Trophoblast cell (in vitro differentiated cells and primary cell): ENCODE measurements around the gene BACH2.
A peak's percentile ranks its signal among the peaks of the same experiment; 100 is the strongest.

Experiments used
- DNase-seq, 2 donors: peaks; one replicate each; pipeline ENCODE4 v3.0.0-alpha.2; 2016
- H2AFZ ChIP-seq: 2 replicates; pipeline ENCODE4 v1.6.1; 2013; ENCODE audit warnings: low read length, moderate library complexity, mild to moderate bottlenecking; ENCODE audit not compliant: insufficient read depth, poor library complexity
- H2AK5ac ChIP-seq: 2 replicates; pipeline ENCODE4 v1.6.1; 2013; ENCODE audit warnings: mild to moderate bottlenecking, low read length
- H2BK120ac ChIP-seq: 2 replicates; pipeline ENCODE4 v1.6.1; 2013; ENCODE audit warnings: low read length, mild to moderate bottlenecking, moderate library complexity; ENCODE audit not compliant: insufficient read depth, poor library complexity
- H2BK12ac ChIP-seq: 2 replicates; pipeline ENCODE4 v1.6.1; 2013; ENCODE audit warnings: mild to moderate bottlenecking, low read length, moderate library complexity
- H2BK5ac ChIP-seq: 2 replicates; pipeline ENCODE4 v1.6.1; 2013; ENCODE audit warnings: low read length, low read depth, moderate library complexity, mild to moderate bottlenecking; ENCODE audit not compliant: poor library complexity
- H3K14ac ChIP-seq: 2 replicates; pipeline ENCODE4 v1.6.1; 2013; ENCODE audit warnings: mild to moderate bottlenecking, low read length
- H3K18ac ChIP-seq: 2 replicates; pipeline ENCODE4 v1.6.1; 2013; ENCODE audit warnings: mild to moderate bottlenecking, low read length
- H3K23ac ChIP-seq: 2 replicates; pipeline ENCODE4 v1.6.1; 2013; ENCODE audit warnings: low read length
- H3K27ac ChIP-seq: 2 replicates; pipeline ENCODE4 v1.5.1; 2013; ENCODE audit warnings: low read depth, mild to moderate bottlenecking, inconsistent platforms, low read length, moderate library complexity
- H3K27me3 ChIP-seq: 2 replicates; pipeline ENCODE4 v1.6.1; 2013; ENCODE audit warnings: inconsistent platforms, mild to moderate bottlenecking, low read length, moderate library complexity; ENCODE audit not compliant: insufficient read depth
- H3K36me3 ChIP-seq, 2 experiments: 1 replicate in 1 of 2; 2 replicates in 1 of 2; pipeline ENCODE4 v1.6.1; 2013; ENCODE audit warnings: low read length in 2 of 2, mild to moderate bottlenecking in 2 of 2, moderate library complexity in 1 of 2; ENCODE audit not compliant: insufficient read depth in 2 of 2, control insufficient read depth in 1 of 2
- H3K4ac ChIP-seq: 2 replicates; pipeline ENCODE4 v1.6.1; 2013; ENCODE audit warnings: low read depth, mild to moderate bottlenecking, low read length, moderate library complexity
- H3K4me1 ChIP-seq, 2 experiments: 1 replicate in 1 of 2; 2 replicates in 1 of 2; pipeline ENCODE4 v1.6.1; 2013; ENCODE audit warnings: low read length in 2 of 2, mild to moderate bottlenecking in 2 of 2, moderate library complexity in 1 of 2; ENCODE audit not compliant: insufficient read depth in 2 of 2, control insufficient read depth in 1 of 2
- H3K4me2 ChIP-seq: 2 replicates; pipeline ENCODE4 v1.6.1; 2013; ENCODE audit warnings: inconsistent platforms, mild to moderate bottlenecking, low read length, moderate library complexity
- H3K4me3 ChIP-seq: 2 replicates; pipeline ENCODE4 v1.5.1; 2013; ENCODE audit warnings: mild to moderate bottlenecking, low read depth, low read length, inconsistent platforms
- H3K79me1 ChIP-seq: one replicate; pipeline ENCODE4 v1.6.1; 2013; ENCODE audit warnings: low read length
- H3K79me2 ChIP-seq: 2 replicates; pipeline ENCODE4 v1.6.1; 2013; ENCODE audit warnings: low read length, mild to moderate bottlenecking; ENCODE audit not compliant: control insufficient read depth, insufficient read depth, poor library complexity
- H3K9ac ChIP-seq: 2 replicates; pipeline ENCODE4 v1.6.1; 2013; ENCODE audit warnings: mild to moderate bottlenecking, low read length
- H3K9me3 ChIP-seq: 2 replicates; pipeline ENCODE4 v1.6.1; 2013; ENCODE audit warnings: low read depth, mild to moderate bottlenecking, control low read depth, inconsistent platforms, low read length; ENCODE audit not compliant: insufficient read depth
- H4K12ac ChIP-seq: 2 replicates; pipeline ENCODE4 v1.6.1; 2013; ENCODE audit warnings: low read depth, mild to moderate bottlenecking, low read length, moderate library complexity
- H4K8ac ChIP-seq: 2 replicates; pipeline ENCODE4 v1.6.1; 2013; ENCODE audit warnings: low read depth, mild to moderate bottlenecking, low read length, moderate library complexity
- H4K91ac ChIP-seq: one replicate; pipeline ENCODE4 v1.6.1; 2013; ENCODE audit warnings: low read depth, mild to moderate bottlenecking, low read length, moderate library complexity
- WGBS: extraction: QIAGEN DNeasy Blood & Tissue Kit; methylation state at CpG from one replicate; pipeline ENCODE4 v1.1.7; 2013; ENCODE audit warnings: missing lambda C conversion rate; ENCODE audit not compliant: insufficient read length, insufficient coverage; ENCODE audit errors: extremely low coverage; 5-methylcytosine and 5-hydroxymethylcytosine counted together

BACH2 gene

GRCh38 chr6:90005048-90005827 is 291.4 kb downstream of the BACH2 start:
- Histone ChIP-seq H3K36me3 (peaks cover 2 to 6% of the 10 kb centered on the region in 2 experiments), H4K12ac (no peak overlapping the region), H3K27ac (no peak overlapping the region), H3K14ac (no peak overlapping the region), H3K79me2 (peaks cover 2% of the 10 kb centered on the region), H2AFZ (no peak overlapping the region), H3K4ac (no peak overlapping the region), H4K8ac (no peak overlapping the region), H4K91ac (no peak overlapping the region), H3K4me2 (no peak overlapping the region), H3K9me3 (peaks cover 2% of the 10 kb centered on the region), H3K27me3 (no peaks in the 10 kb centered on the region), H3K18ac (no peak overlapping the region), H3K9ac (no peak overlapping the region), H2AK5ac (no peak overlapping the region), H2BK5ac (no peak overlapping the region), H3K4me3 (no peak overlapping the region), H3K4me1 (peaks cover 0 to 2% of the 10 kb centered on the region in 2 experiments), H2BK120ac (no peak overlapping the region), H3K23ac (no peak overlapping the region), H3K79me1 (peaks cover 2% of the 10 kb centered on the region), H2BK12ac (no peak overlapping the region)
- DNase-seq = no peak
- WGBS = no CpG with 5 or more reads among the region's 9 CpGs

- Histone ChIP-seq H3K9me3 (peaks cover 2% of the 10 kb centered on the region), H3K18ac (no peak overlapping the region), H4K91ac (no peak overlapping the region), H2BK12ac (peak overlapping the region; percentile 6), H3K79me2 (peaks cover 2% of the 10 kb centered on the region), H3K4me3 (no peak overlapping the region), H2BK5ac (no peak overlapping the region), H2BK120ac (no peak overlapping the region), H3K9ac (no peak overlapping the region), H3K27me3 (no peaks in the 10 kb centered on the region), H3K27ac (no peak overlapping the region), H3K14ac (no peak overlapping the region), H2AK5ac (no peak overlapping the region), H3K23ac (no peak overlapping the region), H3K4ac (no peak overlapping the region), H3K4me2 (no peak overlapping the region), H3K4me1 (peaks cover 0 to 2% of the 10 kb centered on the region in 2 experiments), H4K8ac (no peak overlapping the region), H4K12ac (no peak overlapping the region), H2AFZ (no peak overlapping the region), H3K79me1 (peaks cover 2% of the 10 kb centered on the region), H3K36me3 (peaks cover 2 to 6% of the 10 kb centered on the region in 2 experiments)
- no peak for DNase-seq
- WGBS = no CpG with 5 or more reads among the region's 5 CpGs
Observed at GRCh38 chr6:90004511-90004910, 292.1 kb downstream of the BACH2 start.

DNA sequence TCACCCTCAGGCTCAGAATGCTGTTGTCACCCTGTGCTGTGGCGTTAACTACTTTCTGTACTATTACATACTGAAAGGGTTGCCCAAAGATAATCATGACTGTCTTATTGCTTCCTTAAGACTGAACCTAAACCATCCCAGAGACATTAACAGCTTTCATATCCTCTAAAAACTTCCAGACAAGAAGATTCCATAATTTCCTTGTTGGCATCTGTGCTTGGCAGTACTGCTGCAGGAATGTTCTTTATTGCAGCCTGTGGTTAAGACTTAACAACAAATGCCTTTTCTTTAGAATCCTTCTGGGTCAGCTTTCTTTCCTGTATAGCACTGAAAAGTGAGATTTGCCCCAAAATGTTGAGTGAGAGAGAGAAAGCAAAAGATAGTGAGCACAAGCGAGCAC is 292.7 kb downstream of the BACH2 start:
- no peak overlapping the region for H2AFZ ChIP-seq
- no peak overlapping the region for H3K27ac ChIP-seq
- WGBS = no CpG with 5 or more reads among the region's 2 CpGs
- H3K4me1 ChIP-seq = peaks cover 0 to 2% of the 10 kb centered on the region in 2 experiments
- H3K36me3 ChIP-seq = peaks cover 2 to 6% of the 10 kb centered on the region in 2 experiments
- H3K27me3 ChIP-seq = no peaks in the 10 kb centered on the region
- peaks cover 2% of the 10 kb centered on the region for H3K79me1 ChIP-seq
- no peak overlapping the region for H2AK5ac ChIP-seq
- peaks cover 2% of the 10 kb centered on the region for H3K79me2 ChIP-seq
- H2BK12ac ChIP-seq = no peak overlapping the region
- no peak overlapping the region for H4K91ac ChIP-seq
- H4K12ac ChIP-seq = no peak overlapping the region
- no peak overlapping the region for H3K4me2 ChIP-seq
- no peak overlapping the region for H4K8ac ChIP-seq
- H2BK120ac ChIP-seq = no peak overlapping the region
- no peak overlapping the region for H2BK5ac ChIP-seq
- H3K4me3 ChIP-seq = no peak overlapping the region
- no peak overlapping the region for H3K18ac ChIP-seq
- H3K9me3 ChIP-seq = peaks cover 2% of the 10 kb centered on the region
- no peak overlapping the region for H3K14ac ChIP-seq
- DNase-seq = no peak
- no peak overlapping the region for H3K4ac ChIP-seq
- no peak overlapping the region for H3K9ac ChIP-seq
- no peak overlapping the region for H3K23ac ChIP-seq

DNA sequence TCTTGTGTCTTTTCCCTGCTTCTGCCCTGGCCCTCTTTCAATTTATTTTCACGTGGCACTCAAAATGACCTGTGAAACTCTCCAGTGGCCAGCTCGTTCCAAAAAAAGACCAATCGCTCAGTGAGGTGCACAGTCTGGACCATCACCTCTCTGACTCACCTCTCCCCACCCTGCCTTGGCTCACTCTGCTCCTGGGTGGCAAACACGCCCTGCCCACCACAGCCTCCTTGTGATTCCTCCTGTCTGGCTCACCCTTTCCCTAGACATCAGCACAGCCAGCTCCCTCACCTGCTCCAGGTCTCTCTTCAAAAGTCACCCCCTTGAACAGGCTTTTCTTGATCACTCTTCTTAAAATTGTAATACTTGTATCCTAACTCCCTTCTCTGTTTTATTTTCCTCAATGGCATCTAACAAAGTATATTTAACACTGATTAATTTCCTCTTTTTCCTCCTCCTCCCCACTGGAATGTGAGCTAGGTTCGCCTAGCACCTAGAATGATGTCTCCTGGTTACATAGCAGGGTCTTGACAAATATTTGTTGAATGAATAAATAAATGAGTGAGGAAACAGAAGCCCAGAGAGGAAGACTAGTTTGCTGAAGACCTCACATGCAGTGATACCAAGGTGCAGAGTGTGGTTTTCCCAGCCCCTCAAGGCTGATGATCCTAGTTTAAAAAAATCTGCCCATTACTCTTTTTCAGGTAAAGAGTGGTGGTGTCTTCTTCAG is 293.4 kb downstream of the BACH2 start:
- Histone ChIP-seq H4K12ac (no peak overlapping the region), H4K8ac (no peak overlapping the region), H3K9me3 (peaks cover 2% of the 10 kb centered on the region), H4K91ac (no peak overlapping the region), H3K79me2 (peaks cover 2% of the 10 kb centered on the region), H3K4me2 (no peak overlapping the region), H3K4ac (no peak overlapping the region), H3K4me1 (peaks cover 0 to 2% of the 10 kb centered on the region in 2 experiments), H2BK12ac (peak overlapping the region; percentile 20), H3K79me1 (peaks cover 2% of the 10 kb centered on the region), H3K9ac (no peak overlapping the region), H3K36me3 (peaks cover 2 to 6% of the 10 kb centered on the region in 2 experiments), H3K23ac (no peak overlapping the region), H2AFZ (no peak overlapping the region), H2AK5ac (no peak overlapping the region), H3K27ac (no peak overlapping the region), H2BK120ac (no peak overlapping the region), H3K27me3 (no peaks in the 10 kb centered on the region), H3K18ac (no peak overlapping the region), H3K14ac (no peak overlapping the region), H3K4me3 (no peak overlapping the region), H2BK5ac (no peak overlapping the region)
- WGBS = no CpG with 5 or more reads among the region's 5 CpGs
- no peak for DNase-seq
